ELR (cell line): ENCODE results near the gene SMCR8.
A peak's percentile ranks its signal among the peaks of the same experiment; 100 is the strongest.
"Not testable (repeated sequence)": the region's sequence is repeated elsewhere in the genome, so short reads cannot be mapped to it uniquely, and the experiment has no call there.

Experiments used
- DNase-seq: peaks from one replicate; pipeline ENCODE4 v3.0.0-alpha.2; 2015; ENCODE audit warnings: low read depth

Gene SMCR8

GRCh38 chr17:18314731-18315561 lies at the start of gene SMCR8, which contains the start of gene TOP3A:
Gene SMCR8 (plus strand): TSS chr17:18315293. CDS start chr17:18315790, 497 bp downstream.
Gene TOP3A (minus strand): TSS chr17:18314994. CDS start chr17:18314778, 216 bp downstream.
- peak; percentile 99 for DNase-seq

DNA sequence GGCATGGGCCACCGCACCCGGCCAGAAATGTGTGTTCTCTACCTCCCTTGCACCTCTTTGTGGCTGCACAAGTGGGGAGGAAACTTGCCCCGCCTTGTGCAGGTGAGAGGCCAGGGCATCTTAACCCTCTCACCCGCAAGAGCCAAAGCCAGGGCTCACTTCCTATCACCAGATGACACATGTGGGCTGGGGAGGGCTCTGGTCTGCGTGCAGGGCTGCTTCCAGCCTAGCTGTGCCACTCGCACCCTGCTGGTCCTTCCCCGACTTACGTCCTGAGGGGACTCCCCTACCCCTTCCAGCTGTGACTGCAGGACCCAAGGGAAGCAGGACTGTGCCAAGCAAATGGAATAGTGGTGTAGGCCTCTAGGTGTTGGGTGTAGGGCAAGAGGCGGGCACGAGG lies 47.7 kb upstream of the SMCR8 start:
- DNase-seq, result no peak

DNA sequence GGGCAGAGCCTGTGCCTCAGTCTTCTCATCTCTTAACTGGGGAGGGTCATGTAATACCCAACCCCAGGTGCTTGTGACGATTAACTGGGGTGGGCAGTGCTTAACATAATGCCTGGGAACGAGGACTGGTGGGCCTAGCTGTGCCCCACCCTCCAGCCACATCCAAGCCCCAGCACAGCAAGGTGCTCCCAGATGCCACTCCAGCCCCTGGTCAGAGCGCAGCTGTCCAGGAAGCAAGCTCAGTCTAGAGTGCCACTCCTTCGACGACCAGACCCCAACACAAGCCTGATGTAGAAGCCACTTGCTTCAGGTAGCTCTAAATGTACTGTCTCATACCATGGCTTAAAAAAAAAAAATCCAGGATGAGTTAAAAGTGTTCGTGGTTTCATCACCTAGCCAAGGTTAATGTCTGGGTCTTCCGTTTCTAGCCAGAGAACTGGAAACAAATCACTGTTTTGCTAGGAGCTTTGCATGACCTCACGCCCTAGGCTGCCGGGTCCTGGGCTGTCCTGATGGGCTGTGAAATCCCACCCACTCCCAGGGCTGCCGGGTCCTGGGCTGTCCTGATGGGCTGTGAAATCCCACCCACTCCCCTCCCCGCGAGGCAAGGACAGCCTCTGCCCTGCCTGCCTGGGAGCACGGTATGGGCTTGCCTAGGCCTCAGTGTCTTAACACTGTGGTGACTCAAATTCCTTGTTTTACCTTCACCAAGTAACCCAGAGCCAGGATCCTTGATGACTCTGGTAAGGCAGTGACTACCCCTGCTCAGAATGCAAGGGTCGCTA lies 47.0 kb upstream of the SMCR8 start:
- DNase-seq, result peak; percentile 71

GRCh38 chr17:18270046-18270931 lies 44.8 kb upstream of the SMCR8 start:
- DNase-seq, result no peak

DNA sequence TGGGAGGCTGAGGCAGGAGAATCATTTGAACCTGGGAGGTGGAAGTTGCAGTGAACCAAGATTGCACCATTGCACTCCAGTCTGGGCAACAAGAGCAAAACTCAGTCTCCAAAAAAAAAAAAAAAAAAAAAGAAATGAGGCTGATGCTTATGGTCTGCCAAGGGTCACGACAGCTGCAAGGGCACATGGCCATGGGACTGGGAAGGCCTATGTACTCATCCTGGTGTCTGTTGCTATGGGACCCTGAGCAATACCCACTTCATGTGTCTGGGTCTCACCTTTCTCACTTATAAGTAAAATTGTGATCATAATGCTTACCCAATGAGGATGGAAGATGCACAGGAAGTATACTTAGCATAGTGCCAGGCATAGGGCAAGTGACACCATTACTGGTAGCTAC lies 38.0 kb upstream of the SMCR8 start:
- no peak for DNase-seq

GRCh38 chr17:18278867-18279266 lies 36.2 kb upstream of the SMCR8 start:
- DNase-seq, result peak; percentile 51

GRCh38 chr17:18280249-18280648 lies 34.8 kb upstream of the SMCR8 start:
- no peak for DNase-seq

DNA sequence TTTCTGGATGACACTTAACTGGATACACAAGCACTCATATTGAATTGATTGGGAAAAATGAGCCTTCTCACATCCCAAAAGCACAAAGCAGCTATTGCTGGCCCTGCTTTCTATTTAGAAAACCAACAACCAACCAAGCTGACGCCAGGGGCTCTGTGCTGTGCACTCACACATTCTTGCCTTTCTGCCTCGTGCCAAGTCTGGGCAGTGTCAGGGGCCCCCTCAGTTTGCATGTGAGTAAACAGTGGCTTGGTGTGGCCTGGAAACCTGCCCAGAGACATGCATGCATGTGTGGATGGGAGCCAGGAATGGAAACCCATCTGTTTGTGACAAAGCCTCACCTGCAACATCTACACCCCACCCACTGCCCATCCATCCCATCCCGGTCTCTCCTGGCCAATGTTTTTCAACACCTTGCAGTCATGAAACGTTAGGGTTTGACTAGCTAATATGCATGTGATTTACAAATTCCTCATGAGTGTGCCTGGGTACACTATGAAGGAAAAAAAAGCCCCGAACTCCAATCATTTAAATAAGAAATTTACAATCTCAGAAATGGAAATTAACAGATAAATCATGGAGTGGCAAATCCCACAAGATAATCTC lies 34.2 kb upstream of the SMCR8 start:
- DNase-seq, result no peak

- no peak for DNase-seq
These were observed 33.3 kb upstream of the SMCR8 start for GRCh38 chr17:18281788-18282187.

- no peak for DNase-seq
These were observed 29.8 kb upstream of the SMCR8 start for GRCh38 chr17:18285296-18285695.

DNA sequence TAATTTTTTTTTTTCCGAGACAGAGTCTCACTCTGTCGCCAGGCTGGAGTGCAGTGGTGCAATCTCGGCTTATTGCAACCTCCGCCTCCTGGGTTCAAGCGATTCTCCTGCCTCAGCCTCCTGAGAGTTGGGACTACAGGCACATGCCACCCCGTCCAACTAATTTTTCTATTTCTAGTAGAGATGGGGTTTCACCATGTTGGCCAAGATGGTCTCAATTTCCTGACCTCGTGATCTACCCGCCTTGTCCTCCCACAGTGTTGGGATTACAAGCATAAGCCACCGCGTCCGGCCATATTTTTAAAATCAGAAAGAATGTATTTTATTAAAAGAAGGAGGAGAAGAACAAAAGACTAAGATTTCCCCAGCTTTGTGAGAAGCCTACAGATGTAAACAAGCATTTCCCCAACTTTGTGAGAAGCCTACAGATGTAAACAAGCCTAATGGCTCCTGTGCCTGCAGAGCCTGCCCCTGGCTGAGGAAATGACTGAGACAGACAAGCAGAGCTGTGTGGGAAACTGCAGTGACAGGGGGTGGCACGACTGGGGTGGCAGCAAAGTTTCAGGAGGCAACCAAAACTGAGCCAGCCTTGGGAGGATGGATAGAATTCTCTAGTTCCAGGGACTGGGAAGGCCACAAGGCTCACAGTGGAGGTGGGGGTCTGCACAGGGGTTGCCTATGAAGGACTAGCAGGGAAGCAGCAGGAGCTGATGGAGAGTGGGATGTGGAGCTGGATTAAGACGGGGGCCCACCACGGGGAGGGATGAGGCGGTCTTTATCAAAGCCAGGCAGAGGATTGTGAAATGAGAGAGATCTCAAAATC lies 23.2 kb upstream of the SMCR8 start:
- no peak for DNase-seq

GRCh38 chr17:18298061-18298460 lies 17.0 kb upstream of the SMCR8 start:
- not testable (repeated sequence) for DNase-seq

DNA sequence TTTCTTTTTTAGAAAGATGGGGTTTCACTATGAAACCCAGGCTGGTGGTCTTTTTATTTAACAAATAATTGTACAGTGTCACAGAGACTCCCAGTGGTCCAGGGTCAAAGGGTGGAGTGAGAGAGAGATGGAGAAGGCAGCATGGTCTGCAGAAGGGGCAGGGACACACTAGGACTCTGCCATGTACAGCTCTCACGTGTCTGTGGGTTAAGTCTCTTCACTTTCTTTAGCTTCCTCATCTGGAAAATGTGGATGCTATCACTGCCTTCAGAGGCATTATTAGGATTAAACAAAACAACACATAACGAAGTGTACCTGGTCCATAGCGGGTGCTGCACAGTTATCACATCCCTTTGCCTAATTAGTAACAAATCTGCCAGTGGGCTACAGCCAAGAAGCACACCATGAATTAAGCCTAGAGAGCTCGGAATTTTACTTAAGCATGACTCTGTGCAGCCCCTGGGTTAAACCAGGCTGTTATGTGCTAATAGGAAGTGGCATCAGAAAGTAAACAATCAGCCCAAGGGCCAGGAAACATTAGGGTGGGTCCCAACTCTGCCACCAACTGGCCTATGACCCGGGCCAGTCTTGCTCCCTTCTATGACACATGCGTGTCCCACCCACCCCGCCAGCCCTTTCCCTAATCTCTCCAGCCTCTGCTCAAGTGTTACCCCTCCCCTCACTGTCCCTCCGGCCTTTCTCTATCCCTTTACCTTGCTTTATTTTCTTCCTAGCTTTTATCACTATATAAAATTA lies 14.2 kb upstream of the SMCR8 start:
- no peak for DNase-seq

DNA sequence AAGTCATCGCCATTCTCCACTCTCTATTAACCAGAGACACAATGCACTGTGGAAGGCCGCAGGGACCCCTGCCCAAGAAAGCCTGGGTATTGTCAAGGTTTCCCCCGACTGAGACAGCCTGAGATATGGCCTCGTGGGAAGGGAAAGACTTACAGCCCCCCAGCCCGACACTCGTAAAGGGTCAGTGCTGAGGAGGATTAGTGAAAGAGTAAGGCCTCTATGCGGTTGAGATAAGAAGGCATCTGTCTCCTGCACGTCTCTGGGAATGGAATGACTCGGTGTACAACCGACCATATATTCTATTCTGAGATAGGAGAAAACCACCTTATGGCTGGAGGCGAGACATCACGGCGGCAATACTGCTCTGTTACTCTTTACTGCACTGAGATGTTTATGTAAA lies 11.9 kb upstream of the SMCR8 start:
- not testable (repeated sequence) for DNase-seq

DNA sequence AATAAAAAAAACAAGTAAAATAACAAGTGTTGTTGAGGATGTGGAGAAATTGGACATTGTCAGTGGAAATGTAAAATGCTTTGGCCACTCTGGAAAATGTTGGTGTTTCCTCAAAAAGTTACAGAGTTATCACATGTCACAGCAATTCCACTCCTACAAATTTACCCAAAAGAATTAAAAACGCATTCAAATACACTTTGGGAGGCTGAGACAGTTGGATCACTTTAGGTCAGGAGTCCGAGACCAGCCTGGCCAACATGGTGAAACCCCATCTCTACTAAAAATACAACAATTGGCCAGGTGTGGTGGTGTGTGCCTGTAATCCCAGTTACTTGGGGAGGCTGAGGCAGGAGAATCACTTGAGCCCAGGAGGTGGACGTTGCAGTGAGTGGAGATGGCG lies 5.9 kb upstream of the SMCR8 start:
- no peak for DNase-seq

- DNase-seq, result peak; percentile 30
These were observed 898 bp upstream of the SMCR8 start for GRCh38 chr17:18314059-18314730.

DNA sequence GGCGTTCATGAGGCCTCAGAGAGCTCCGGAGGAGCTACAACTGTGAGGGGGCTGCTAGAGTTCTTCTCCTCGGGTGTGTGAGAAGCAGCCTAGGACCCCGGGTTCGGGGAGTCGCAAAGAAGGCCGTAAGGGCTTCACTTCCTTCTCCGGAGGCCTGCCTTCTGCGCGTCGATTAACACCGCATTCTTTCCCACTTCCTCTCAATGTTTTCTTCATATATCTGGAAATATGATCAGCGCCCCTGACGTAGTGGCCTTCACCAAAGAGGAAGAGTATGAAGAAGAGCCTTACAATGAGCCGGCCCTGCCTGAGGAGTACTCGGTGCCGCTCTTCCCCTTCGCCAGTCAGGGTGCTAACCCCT lies 449 bp downstream of the SMCR8 start:
- DNase-seq, result peak; percentile 35

DNA sequence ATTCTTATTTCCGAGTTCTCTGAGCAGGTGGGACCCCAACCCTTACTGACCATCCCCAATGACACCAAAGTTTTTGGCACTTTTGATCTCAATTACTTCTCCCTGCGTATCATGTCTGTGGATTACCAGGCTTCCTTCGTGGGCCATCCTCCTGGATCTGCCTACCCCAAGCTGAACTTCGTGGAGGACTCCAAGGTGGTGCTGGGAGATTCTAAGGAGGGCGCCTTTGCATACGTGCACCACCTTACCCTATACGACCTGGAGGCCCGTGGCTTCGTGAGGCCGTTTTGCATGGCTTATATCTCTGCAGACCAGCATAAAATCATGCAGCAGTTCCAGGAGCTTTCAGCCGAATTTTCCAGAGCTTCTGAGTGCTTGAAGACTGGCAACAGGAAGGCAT lies 868 bp downstream of the SMCR8 start:
- DNase-seq, result no peak

DNA sequence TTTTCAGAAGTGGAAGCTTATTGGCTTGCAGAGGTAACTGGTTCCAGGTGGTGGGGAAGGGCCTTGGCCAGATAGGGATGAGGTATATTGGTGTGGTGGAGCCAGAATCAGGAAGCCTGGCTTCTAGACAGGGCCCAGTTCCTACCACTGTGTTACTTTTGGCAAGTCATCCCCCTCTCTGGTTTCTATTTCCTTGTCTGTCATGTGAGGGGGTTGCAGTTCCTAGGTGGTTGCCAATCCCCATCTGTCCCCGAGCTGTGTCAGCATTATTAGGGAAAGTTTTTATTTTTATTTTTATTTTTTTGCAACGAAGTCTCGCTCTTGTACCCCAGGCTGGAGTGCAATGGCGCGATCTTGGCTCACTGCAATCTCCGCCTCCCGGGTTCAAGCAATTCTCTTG lies 3.0 kb downstream of the SMCR8 start:
- no peak for DNase-seq
